ENCODE results near the gene APBA1. TPM values are rescaled to one million over a fixed set of nuclear protein-coding genes. Genes with fewer than 3 reads are reported as not detected.

Gene APBA1
- total RNA-seq, 2 experiments from 2014 or later: 0.05 to 0.10 TPM

GRCh38 chr9:69388596-69388995, 283.6 kb downstream of the APBA1 start:
- Mint-ChIP-seq H3K27me3 (ENCODE audit: low read depth) (peaks cover 15% of the 10 kb centered on the region), H3K4me1 (ENCODE audit: low read depth) (no peaks in the 10 kb centered on the region), H3K36me3 (ENCODE audit: low read depth) (no peaks in the 10 kb centered on the region), H3K9me3 (no peaks in the 10 kb centered on the region), H3K4me3 (no peak overlapping the region), H3K27ac (no peak overlapping the region)
- DNase-seq: no peak
- CTCF ChIA-PET: no interaction called here
- intact Hi-C loops (cut with micrococcal nuclease): no loop called here

- H3K4me3 Mint-ChIP-seq: no peak overlapping the region
- H3K27ac Mint-ChIP-seq: no peak overlapping the region
- intact Hi-C loops (cut with micrococcal nuclease): no loop called here
- H3K27me3 Mint-ChIP-seq (ENCODE audit: low read depth): peaks cover 9% of the 10 kb centered on the region
- H3K36me3 Mint-ChIP-seq (ENCODE audit: low read depth): no peaks in the 10 kb centered on the region
- H3K9me3 Mint-ChIP-seq: no peaks in the 10 kb centered on the region
- CTCF ChIA-PET: no interaction called here
- H3K4me1 Mint-ChIP-seq (ENCODE audit: low read depth): no peaks in the 10 kb centered on the region
- no peak for DNase-seq
These were observed 285.5 kb downstream of the APBA1 start for GRCh38 chr9:69386651-69387050.

GRCh38 chr9:69385581-69386033, 286.6 kb downstream of the APBA1 start:
- Mint-ChIP-seq H3K27me3 (ENCODE audit: low read depth) (peaks cover 9% of the 10 kb centered on the region), H3K4me1 (ENCODE audit: low read depth) (no peaks in the 10 kb centered on the region), H3K9me3 (no peaks in the 10 kb centered on the region), H3K27ac (no peak overlapping the region), H3K4me3 (no peak overlapping the region), H3K36me3 (ENCODE audit: low read depth) (no peaks in the 10 kb centered on the region)
- intact Hi-C loops (cut with micrococcal nuclease): no loop called here
- DNase-seq: no peak
- CTCF ChIA-PET: no interaction called here

- Mint-ChIP-seq H3K4me1 (ENCODE audit: low read depth) (no peaks in the 10 kb centered on the region), H3K27me3 (ENCODE audit: low read depth) (peaks cover 7% of the 10 kb centered on the region), H3K4me3 (no peak overlapping the region), H3K27ac (no peak overlapping the region), H3K36me3 (ENCODE audit: low read depth) (no peaks in the 10 kb centered on the region), H3K9me3 (no peaks in the 10 kb centered on the region)
- CTCF ChIA-PET: no interaction called here
- no peak for DNase-seq
- intact Hi-C loops (cut with micrococcal nuclease): no loop called here
These were observed 290.0 kb downstream of the APBA1 start for GRCh38 chr9:69382135-69382534.

GRCh38 chr9:69380811-69381210, 291.4 kb downstream of the APBA1 start:
- CTCF ChIA-PET: no interaction called here
- H3K27me3 Mint-ChIP-seq (ENCODE audit: low read depth): peaks cover 9% of the 10 kb centered on the region
- H3K27ac Mint-ChIP-seq: no peak overlapping the region
- intact Hi-C loops (cut with micrococcal nuclease): no loop called here
- H3K36me3 Mint-ChIP-seq (ENCODE audit: low read depth): no peaks in the 10 kb centered on the region
- no peak for DNase-seq
- H3K4me1 Mint-ChIP-seq (ENCODE audit: low read depth): no peaks in the 10 kb centered on the region
- H3K4me3 Mint-ChIP-seq: no peak overlapping the region
- H3K9me3 Mint-ChIP-seq: no peaks in the 10 kb centered on the region

GRCh38 chr9:69380301-69380700, 291.9 kb downstream of the APBA1 start:
- CTCF ChIA-PET: no interaction called here
- no peaks in the 10 kb centered on the region for H3K36me3 Mint-ChIP-seq (ENCODE audit: low read depth)

GRCh38 chr9:69379270-69379982, 292.7 kb downstream of the APBA1 start:
- H3K4me3 Mint-ChIP-seq: no peak overlapping the region
- no peak for DNase-seq
- H3K27me3 Mint-ChIP-seq (ENCODE audit: low read depth): peaks cover 9% of the 10 kb centered on the region
- no peaks in the 10 kb centered on the region for H3K4me1 Mint-ChIP-seq (ENCODE audit: low read depth)
- CTCF ChIA-PET: no interaction called here
- no peak overlapping the region for H3K27ac Mint-ChIP-seq
- intact Hi-C loops (cut with micrococcal nuclease): no loop called here
- no peaks in the 10 kb centered on the region for H3K36me3 Mint-ChIP-seq (ENCODE audit: low read depth)
- H3K9me3 Mint-ChIP-seq: no peaks in the 10 kb centered on the region

More at GRCh38 chr9:69380301-69380700, 291.9 kb downstream of the APBA1 start:
- Mint-ChIP-seq H3K9me3 (no peaks in the 10 kb centered on the region), H3K27me3 (ENCODE audit: low read depth) (peaks cover 9% of the 10 kb centered on the region), H3K4me3 (no peak overlapping the region), H3K27ac (no peak overlapping the region), H3K4me1 (ENCODE audit: low read depth) (no peaks in the 10 kb centered on the region)
- DNase-seq: no peak
- intact Hi-C loops (cut with micrococcal nuclease): no loop called here

- H3K4me3 Mint-ChIP-seq: no peak overlapping the region
- H3K36me3 Mint-ChIP-seq (ENCODE audit: low read depth): no peaks in the 10 kb centered on the region
- intact Hi-C loops (cut with micrococcal nuclease): no loop called here
- H3K27me3 Mint-ChIP-seq (ENCODE audit: low read depth): peaks cover 9% of the 10 kb centered on the region
- H3K9me3 Mint-ChIP-seq: no peaks in the 10 kb centered on the region
- no peak overlapping the region for H3K27ac Mint-ChIP-seq
- CTCF ChIA-PET: no interaction called here
- no peaks in the 10 kb centered on the region for H3K4me1 Mint-ChIP-seq (ENCODE audit: low read depth)
- DNase-seq: no peak
These were observed 294.2 kb downstream of the APBA1 start for GRCh38 chr9:69377981-69378380.

Other genes with a start within 250 kb of the APBA1 start
- 10 to 100 TPM; 41.6 to 44.8 TPM for gene PTAR1, start 87.6 kb upstream of the APBA1 start, total RNA-seq
- gene CFAP95, start 148.4 kb upstream of the APBA1 start, total RNA-seq: not detected